Measurements from ENCODE around the gene SAMD11. TPM values are rescaled to one million over a fixed set of nuclear protein-coding genes. Genes with fewer than 3 reads are reported as not detected.

SAMD11 gene
- total RNA-seq, 4 donors from 2014 or later, result 6.2 to 28.8 (median 13.9) TPM

DNA sequence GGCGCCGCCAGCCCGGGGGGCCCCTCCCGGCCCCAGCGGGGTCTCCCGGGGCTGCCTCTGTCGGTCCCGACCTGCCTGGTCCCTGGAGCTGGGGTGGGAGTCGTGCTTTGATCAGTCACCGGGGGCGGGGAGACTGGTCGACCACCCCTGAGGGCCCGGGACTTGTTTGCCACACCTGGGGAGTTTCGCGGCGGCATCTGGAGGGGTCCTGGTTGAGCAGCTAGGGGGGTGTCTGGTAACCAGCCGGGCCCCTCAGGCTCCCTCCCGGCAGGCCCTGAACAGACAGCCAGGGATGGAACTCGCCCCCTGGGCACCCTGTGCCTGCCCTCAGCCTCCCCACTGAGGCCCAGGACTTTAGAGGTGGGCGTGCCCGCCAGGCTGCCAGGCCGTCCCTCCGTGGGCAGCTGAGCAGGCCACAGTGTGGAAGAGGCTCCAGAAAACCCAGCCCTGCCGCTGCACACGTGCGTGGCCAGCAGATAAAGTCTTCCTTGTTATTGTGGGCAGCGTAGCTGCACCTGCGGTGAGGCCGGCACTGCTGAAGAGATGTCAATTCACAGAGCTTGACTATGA lies 13.3 kb upstream of the SAMD11 start:
- Histone ChIP-seq H3K4me1 (peaks cover 11 to 44% (median 39%) of the 10 kb centered on the region in 4 donors), H3K27ac (replicated peaks in 1 of 4) (peak overlapping the region; percentile 21 to 70 (median 62)), H3K36me3 (no peaks in the 10 kb centered on the region), H3K9me3 (no peaks in the 10 kb centered on the region), H3K4me3 (peak overlapping the region; percentile 38 to 54 (median 46)), H3K27me3 (peaks cover 0 to 78% (median 10%) of the 10 kb centered on the region in 4 donors)
- no peak for DNase-seq (ENCODE audit: extremely low spot score)
- TF ChIP-seq POLR2A (IDR thresholded peaks at IDR 0.05; ENCODE audit: low read depth) (no peak), EP300 (IDR thresholded peaks at IDR 0.05) (no peak), POLR2AphosphoS5 (IDR thresholded peaks at IDR 0.05) (no peak)
- WGBS, result 49% methylated on average over 3 of the region's 29 CpGs
- intact Hi-C loops (cut with DNase I), result no loop called here

DNA sequence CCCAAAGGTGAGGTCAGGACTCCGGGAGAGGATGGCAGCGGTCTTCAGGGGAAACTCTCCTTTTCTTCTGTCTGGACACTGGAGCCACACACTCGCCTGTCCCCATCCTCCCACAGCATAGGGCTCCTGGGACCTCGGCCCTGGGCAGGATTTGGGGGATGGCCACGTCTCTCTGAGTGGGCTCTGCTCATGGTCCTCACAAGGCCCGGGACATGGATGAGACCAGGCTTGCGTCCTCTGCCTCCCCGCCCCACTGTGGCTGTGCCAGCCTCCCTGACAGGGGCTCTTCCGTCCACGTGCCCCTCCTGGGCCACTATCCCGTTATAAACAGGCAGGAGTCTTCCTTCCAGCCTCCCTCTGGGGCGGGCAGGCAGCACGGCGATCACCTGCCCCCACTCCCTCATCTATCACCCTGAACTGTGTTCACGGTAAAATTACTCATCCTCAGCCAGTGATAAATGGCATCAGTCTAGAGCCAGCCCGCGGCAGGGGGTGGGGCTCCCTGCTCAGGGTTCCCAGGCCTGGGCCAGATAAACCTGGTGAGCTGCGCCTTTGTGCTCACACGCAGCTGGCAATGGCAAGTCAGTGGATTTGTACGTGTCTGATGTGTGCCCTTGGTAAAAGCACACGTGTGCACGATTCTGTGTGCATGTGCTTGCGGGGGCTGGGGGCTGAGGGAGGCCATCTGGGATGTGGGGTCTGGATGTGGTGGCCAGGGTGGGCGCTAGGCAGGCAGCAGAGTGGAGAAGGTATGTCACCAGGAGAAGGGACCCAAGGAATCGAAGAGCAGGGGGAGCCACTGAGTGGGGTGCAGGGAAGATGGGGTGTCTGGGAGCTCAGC lies 12.6 kb upstream of the SAMD11 start:
- H3K36me3 ChIP-seq, result no peaks in the 10 kb centered on the region
- peak overlapping the region in 2 of 4 donors; percentile 41 to 54 for H3K4me3 ChIP-seq
- intact Hi-C loops (cut with DNase I), result no loop called here
- peaks cover 0 to 78% (median 10%) of the 10 kb centered on the region in 4 donors for H3K27me3 ChIP-seq
- DNase-seq (ENCODE audit: extremely low spot score), result no peak
- no peaks in the 10 kb centered on the region for H3K9me3 ChIP-seq
- WGBS, result 58% methylated on average over 20 of the region's 25 CpGs
- TF ChIP-seq POLR2AphosphoS5 (IDR thresholded peaks at IDR 0.05) (peak in 1 of 2 donors; percentile 21), EP300 (IDR thresholded peaks at IDR 0.05) (no peak)
- H3K27ac ChIP-seq (replicated peaks in 1 of 4), result peak overlapping the region; percentile 21 to 70 (median 62)
- peaks cover 11 to 40% (median 33%) of the 10 kb centered on the region in 4 donors for H3K4me1 ChIP-seq

DNA sequence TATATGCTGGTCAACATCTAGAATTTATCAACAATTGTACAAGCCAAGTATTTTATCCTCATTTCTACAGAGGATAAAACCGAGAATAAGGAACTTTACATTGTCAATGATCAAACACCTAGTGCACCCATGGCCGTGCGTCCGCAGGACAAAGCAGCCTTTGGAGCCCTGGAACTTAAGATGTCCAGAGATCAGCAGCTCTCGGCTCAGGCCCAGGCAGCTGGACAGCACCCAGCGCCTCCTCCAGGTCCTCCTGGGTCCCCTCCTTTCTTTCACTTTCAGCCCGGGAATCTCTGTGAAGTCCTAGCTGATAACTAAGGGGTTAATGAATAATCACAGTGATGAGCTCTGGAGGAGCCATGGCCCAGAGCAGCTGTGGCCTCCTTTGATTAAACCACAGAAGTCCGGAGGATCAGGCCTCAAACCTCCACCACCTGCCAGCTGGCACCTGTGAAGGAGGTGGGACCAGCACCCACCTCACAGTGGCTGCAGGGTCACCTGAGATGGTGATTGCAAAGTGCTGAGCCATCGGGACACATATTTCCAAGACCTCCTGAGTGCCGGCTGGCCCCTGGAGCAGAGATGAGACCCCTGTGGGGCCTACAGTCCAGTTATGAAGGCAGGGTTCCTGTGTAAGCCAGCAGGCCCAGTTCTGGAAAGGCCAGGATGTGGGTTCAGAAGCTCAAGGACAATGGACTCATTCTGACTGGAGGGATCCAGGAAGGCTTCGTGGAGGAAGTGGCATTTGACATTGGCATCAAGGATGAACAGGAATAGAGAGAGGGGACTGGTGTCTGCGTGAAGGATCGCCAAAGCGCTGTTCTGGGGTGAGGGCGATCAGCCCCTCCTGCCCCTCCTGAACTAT lies 11.6 kb upstream of the SAMD11 start:
- Histone ChIP-seq H3K36me3 (no peaks in the 10 kb centered on the region), H3K27me3 (peaks cover 0 to 87% (median 10%) of the 10 kb centered on the region in 4 donors), H3K4me3 (no peak overlapping the region), H3K9me3 (no peaks in the 10 kb centered on the region), H3K4me1 (peaks cover 8 to 40% (median 31%) of the 10 kb centered on the region in 4 donors), H3K27ac (replicated peaks in 1 of 4) (no peak overlapping the region)
- no peak for TF ChIP-seq POLR2A (IDR thresholded peaks at IDR 0.05; ENCODE audit: low read depth)
- TF ChIP-seq POLR2AphosphoS5 (IDR thresholded peaks at IDR 0.05), result no peak
- no peak for TF ChIP-seq EP300 (IDR thresholded peaks at IDR 0.05)
- TF ChIP-seq, protein P1, sequence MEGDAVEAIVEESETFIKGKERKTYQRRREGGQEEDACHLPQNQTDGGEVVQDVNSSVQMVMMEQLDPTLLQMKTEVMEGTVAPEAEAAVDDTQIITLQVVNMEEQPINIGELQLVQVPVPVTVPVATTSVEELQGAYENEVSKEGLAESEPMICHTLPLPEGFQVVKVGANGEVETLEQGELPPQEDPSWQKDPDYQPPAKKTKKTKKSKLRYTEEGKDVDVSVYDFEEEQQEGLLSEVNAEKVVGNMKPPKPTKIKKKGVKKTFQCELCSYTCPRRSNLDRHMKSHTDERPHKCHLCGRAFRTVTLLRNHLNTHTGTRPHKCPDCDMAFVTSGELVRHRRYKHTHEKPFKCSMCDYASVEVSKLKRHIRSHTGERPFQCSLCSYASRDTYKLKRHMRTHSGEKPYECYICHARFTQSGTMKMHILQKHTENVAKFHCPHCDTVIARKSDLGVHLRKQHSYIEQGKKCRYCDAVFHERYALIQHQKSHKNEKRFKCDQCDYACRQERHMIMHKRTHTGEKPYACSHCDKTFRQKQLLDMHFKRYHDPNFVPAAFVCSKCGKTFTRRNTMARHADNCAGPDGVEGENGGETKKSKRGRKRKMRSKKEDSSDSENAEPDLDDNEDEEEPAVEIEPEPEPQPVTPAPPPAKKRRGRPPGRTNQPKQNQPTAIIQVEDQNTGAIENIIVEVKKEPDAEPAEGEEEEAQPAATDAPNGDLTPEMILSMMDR (IDR thresholded peaks at IDR 0.05), result no peak
- intact Hi-C loops (cut with DNase I), result no loop called here
- 66% methylated on average over 13 of the region's 15 CpGs for WGBS
- DNase-seq (ENCODE audit: extremely low spot score), result no peak

DNA sequence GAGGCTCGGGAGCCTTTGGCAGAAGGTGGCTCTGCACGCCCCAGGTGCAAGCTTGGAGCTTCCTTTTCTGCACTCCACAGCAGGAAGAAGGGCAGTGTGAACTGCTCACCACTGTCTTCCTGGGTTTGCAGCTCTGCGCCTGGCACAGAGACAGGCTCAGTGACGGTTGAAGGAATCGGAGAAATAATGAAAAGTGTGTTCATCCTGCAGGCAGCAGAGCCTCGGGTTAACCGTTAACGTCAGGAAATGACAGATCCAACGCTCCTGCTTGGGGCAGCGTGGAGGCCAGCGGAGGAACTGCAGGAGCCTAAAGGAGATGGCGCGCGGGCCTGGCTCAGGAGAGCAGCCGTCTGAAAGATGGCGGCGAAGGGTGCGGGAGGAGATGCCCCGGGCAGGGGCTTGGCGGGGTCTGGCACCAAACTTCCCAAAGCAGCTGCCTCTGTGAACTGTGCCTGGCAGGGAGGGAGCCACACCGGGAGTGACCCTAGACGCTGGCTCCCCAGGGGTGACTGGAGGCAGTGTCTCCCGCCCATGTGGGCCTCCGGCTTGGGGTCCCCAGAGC lies 10.9 kb upstream of the SAMD11 start:
- Histone ChIP-seq H3K27ac (replicated peaks in 1 of 4) (no peak overlapping the region), H3K36me3 (no peaks in the 10 kb centered on the region), H3K4me3 (no peak overlapping the region), H3K9me3 (no peaks in the 10 kb centered on the region), H3K27me3 (peaks cover 0 to 90% (median 10%) of the 10 kb centered on the region in 4 donors), H3K4me1 (peaks cover 8 to 37% (median 32%) of the 10 kb centered on the region in 4 donors)
- TF ChIP-seq, protein P1 (IDR thresholded peaks at IDR 0.05), result peak in 1 of 3 experiments; percentile 16
- no peak for TF ChIP-seq EP300 (IDR thresholded peaks at IDR 0.05)
- TF ChIP-seq POLR2A (IDR thresholded peaks at IDR 0.05; ENCODE audit: low read depth), result no peak
- intact Hi-C loops (cut with DNase I), result no loop called here
- DNase-seq (ENCODE audit: extremely low spot score), result no peak
- WGBS, result 63% methylated on average over 24 of the region's 24 CpGs

DNA sequence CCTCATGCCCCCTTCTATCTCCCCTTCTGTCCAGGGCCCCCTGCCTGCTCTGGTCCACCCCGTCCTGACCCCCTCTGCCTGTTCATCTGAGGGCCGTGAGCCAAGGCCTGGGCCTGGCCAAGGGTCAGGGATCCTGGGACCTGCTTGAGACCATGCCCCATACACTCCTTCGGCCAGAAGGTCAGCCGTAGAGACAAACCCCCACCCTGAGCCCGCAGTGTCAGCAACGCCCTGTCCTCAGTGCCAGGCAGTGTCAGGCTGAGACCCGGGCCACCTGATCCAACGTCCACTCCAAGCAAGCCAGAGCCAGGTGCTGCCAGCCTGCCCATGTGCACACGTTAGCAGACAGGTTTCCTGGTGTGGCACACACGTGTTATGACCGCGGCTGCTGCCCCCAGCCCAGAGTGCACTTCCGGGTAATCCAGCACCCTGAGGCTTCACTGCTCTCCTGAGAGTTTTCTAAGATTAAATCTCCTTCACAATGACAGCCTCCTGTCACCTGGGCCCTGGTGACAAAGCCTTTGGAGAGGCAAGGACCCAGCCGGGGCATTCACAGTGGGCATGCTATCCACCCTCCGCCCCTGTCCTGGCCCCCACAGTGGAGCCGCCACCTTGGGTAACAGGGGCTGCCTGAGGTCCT lies 10.1 kb upstream of the SAMD11 start:
- Histone ChIP-seq H3K9me3 (no peaks in the 10 kb centered on the region), H3K36me3 (no peaks in the 10 kb centered on the region), H3K4me3 (no peak overlapping the region), H3K27me3 (peaks cover 0 to 92% (median 10%) of the 10 kb centered on the region in 4 donors), H3K4me1 (peaks cover 8 to 37% (median 32%) of the 10 kb centered on the region in 4 donors), H3K27ac (replicated peaks in 1 of 4) (no peak overlapping the region)
- DNase-seq (ENCODE audit: extremely low spot score), result no peak
- intact Hi-C loops (cut with DNase I), result no loop called here
- WGBS, result 87% methylated on average over 15 of the region's 16 CpGs
- no peak for TF ChIP-seq POLR2AphosphoS5 (IDR thresholded peaks at IDR 0.05)
- TF ChIP-seq, protein P1 (IDR thresholded peaks at IDR 0.05), result no peak
